Skeletal muscle satellite cell (primary cell): ENCODE data around the gene HMGXB3.
"Not testable (repeated sequence)": the region's sequence is repeated elsewhere in the genome, so short reads cannot be mapped to it uniquely, and the experiment has no call there.

Experiments used
- H3K27me3 ChIP-seq: 2 replicates; pipeline ENCODE4 v1.7.0; 2013; ENCODE audit warnings: low read length; ENCODE audit not compliant: control insufficient read depth, insufficient read depth
- H3K36me3 ChIP-seq: 2 replicates; pipeline ENCODE4 v1.7.0; 2013; ENCODE audit warnings: mild to moderate bottlenecking, control low read depth, low read length; ENCODE audit not compliant: insufficient read depth
- H3K4me1 ChIP-seq: 2 replicates; pipeline ENCODE4 v1.7.0; 2013; ENCODE audit warnings: low read length; ENCODE audit not compliant: control insufficient read depth, insufficient read depth
- H3K4me2 ChIP-seq: 2 replicates; pipeline ENCODE4 v1.7.0; 2013; ENCODE audit warnings: mild to moderate bottlenecking, low read length
- H3K4me3 ChIP-seq: 2 replicates; pipeline ENCODE4 v1.7.0; 2013; ENCODE audit warnings: low read length
- H3K9ac ChIP-seq: 2 replicates; pipeline ENCODE4 v1.7.0; 2013; ENCODE audit warnings: mild to moderate bottlenecking, low read depth, low read length, moderate library complexity
- H3K9me3 ChIP-seq: replicated peaks from 2 replicates; pipeline ENCODE4 v1.7.0; 2013; ENCODE audit warnings: mild to moderate bottlenecking, control low read depth, low read length

The HMGXB3 gene

GRCh38 chr5:150045549-150045948, 45.0 kb downstream of the HMGXB3 start:
- no peak overlapping the region for H3K9ac ChIP-seq
- H3K4me2 ChIP-seq, result no peak overlapping the region
- H3K4me3 ChIP-seq, result no peak overlapping the region
- H3K4me1 ChIP-seq, result peaks cover 28% of the 10 kb centered on the region
- H3K36me3 ChIP-seq, result peaks cover 84% of the 10 kb centered on the region
- no peaks in the 10 kb centered on the region for H3K9me3 ChIP-seq
- no peaks in the 10 kb centered on the region for H3K27me3 ChIP-seq

GRCh38 chr5:150046031-150046430, 45.5 kb downstream of the HMGXB3 start:
- Histone ChIP-seq H3K36me3 (peaks cover 84% of the 10 kb centered on the region), H3K4me3 (no peak overlapping the region), H3K4me1 (peaks cover 31% of the 10 kb centered on the region), H3K9ac (no peak overlapping the region), H3K4me2 (no peak overlapping the region), H3K27me3 (no peaks in the 10 kb centered on the region), H3K9me3 (no peaks in the 10 kb centered on the region)

GRCh38 chr5:150050172-150050811, 49.8 kb downstream of the HMGXB3 start:
- H3K4me3 ChIP-seq, H3K9me3 ChIP-seq, H3K4me2 ChIP-seq, H3K9ac ChIP-seq, H3K27me3 ChIP-seq: not testable (repeated sequence)
- H3K36me3 ChIP-seq, result peaks cover 89% of the 10 kb centered on the region
- peaks cover 33% of the 10 kb centered on the region for H3K4me1 ChIP-seq

- H3K9ac ChIP-seq, result no peak overlapping the region
- H3K9me3 ChIP-seq, result no peaks in the 10 kb centered on the region
- H3K36me3 ChIP-seq, result peaks cover 91% of the 10 kb centered on the region
- H3K4me2 ChIP-seq, result no peak overlapping the region
- no peaks in the 10 kb centered on the region for H3K27me3 ChIP-seq
- peaks cover 33% of the 10 kb centered on the region for H3K4me1 ChIP-seq
- no peak overlapping the region for H3K4me3 ChIP-seq
Measured at GRCh38 chr5:150051657-150052195, 51.2 kb downstream of the HMGXB3 start.

- Histone ChIP-seq H3K4me1 (peaks cover 33% of the 10 kb centered on the region), H3K36me3 (peaks cover 91% of the 10 kb centered on the region), H3K9me3 (no peaks in the 10 kb centered on the region), H3K9ac (peak overlapping the region; percentile 53), H3K27me3 (no peaks in the 10 kb centered on the region), H3K4me3 (peak overlapping the region; percentile 11), H3K4me2 (peak overlapping the region; percentile 50)
Measured at GRCh38 chr5:150052226-150052955, 51.9 kb downstream of the HMGXB3 start.

- H3K9me3 ChIP-seq, result no peaks in the 10 kb centered on the region
- H3K36me3 ChIP-seq, result peaks cover 83% of the 10 kb centered on the region
- H3K4me2 ChIP-seq, result peak overlapping the region; percentile 50
- H3K4me3 ChIP-seq, result peak overlapping the region; percentile 11
- H3K27me3 ChIP-seq, result no peaks in the 10 kb centered on the region
- H3K4me1 ChIP-seq, result peaks cover 38% of the 10 kb centered on the region
- peak overlapping the region; percentile 53 for H3K9ac ChIP-seq
Measured at GRCh38 chr5:150052956-150053712, 52.6 kb downstream of the HMGXB3 start.

- Histone ChIP-seq H3K4me1 (peaks cover 45% of the 10 kb centered on the region), H3K4me2 (no peak overlapping the region), H3K9ac (peak overlapping the region; percentile 52), H3K36me3 (peaks cover 76% of the 10 kb centered on the region), H3K27me3 (no peaks in the 10 kb centered on the region), H3K9me3 (no peaks in the 10 kb centered on the region), H3K4me3 (no peak overlapping the region)
Measured at GRCh38 chr5:150053713-150054392, 53.3 kb downstream of the HMGXB3 start.

GRCh38 chr5:150054569-150054968, 54.0 kb downstream of the HMGXB3 start:
- Histone ChIP-seq H3K4me2 (no peak overlapping the region), H3K36me3 (peaks cover 69% of the 10 kb centered on the region), H3K9me3 (no peaks in the 10 kb centered on the region), H3K9ac (no peak overlapping the region), H3K4me3 (no peak overlapping the region), H3K27me3 (no peaks in the 10 kb centered on the region), H3K4me1 (peaks cover 52% of the 10 kb centered on the region)

GRCh38 chr5:150055326-150056074, 55.0 kb downstream of the HMGXB3 start:
- no peaks in the 10 kb centered on the region for H3K9me3 ChIP-seq
- H3K27me3 ChIP-seq, result no peaks in the 10 kb centered on the region
- no peak overlapping the region for H3K4me2 ChIP-seq
- no peak overlapping the region for H3K4me3 ChIP-seq
- peaks cover 44% of the 10 kb centered on the region for H3K4me1 ChIP-seq
- H3K9ac ChIP-seq, result no peak overlapping the region
- H3K36me3 ChIP-seq, result peaks cover 60% of the 10 kb centered on the region

- Histone ChIP-seq H3K36me3 (peaks cover 54% of the 10 kb centered on the region), H3K4me1 (peaks cover 40% of the 10 kb centered on the region), H3K4me3 (no peak overlapping the region), H3K27me3 (no peaks in the 10 kb centered on the region), H3K9me3 (no peaks in the 10 kb centered on the region), H3K9ac (no peak overlapping the region), H3K4me2 (no peak overlapping the region)
Measured at GRCh38 chr5:150056075-150056443, 55.5 kb downstream of the HMGXB3 start.
